Measurements from ENCODE around the gene RPS21. TPM values are rescaled to one million over a fixed set of nuclear protein-coding genes. Genes with fewer than 3 reads are reported as not detected.

Gene RPS21
- total RNA-seq, 1 donor from 2014 or later = 693 TPM

DNA sequence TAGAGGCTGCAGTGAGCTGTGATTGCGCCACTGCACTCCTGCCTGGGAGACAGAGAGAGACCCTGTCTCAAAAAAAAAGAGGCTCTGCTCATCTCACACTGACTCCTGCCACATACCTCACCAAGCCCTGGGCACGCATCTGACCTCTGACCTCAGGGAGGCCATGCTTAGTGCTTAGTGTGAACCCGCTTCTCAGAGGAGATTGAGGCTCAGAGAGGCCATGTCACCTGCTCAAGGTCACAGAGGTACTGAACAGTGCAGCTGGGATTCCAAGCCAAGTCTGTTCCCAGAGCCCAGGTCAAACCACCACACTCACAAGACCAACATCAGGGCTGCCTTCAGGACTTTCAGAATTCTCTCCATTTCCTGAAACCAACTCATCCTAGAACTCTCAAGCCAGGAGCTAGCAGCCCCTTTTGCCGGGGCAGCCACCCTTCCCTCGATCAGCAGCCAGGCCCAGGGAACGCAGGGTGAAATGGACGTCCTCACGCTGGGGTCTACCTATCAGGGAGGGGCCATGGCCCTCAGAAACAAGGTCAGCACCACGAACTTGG lies 17.3 kb downstream of the RPS21 start:
- intact Hi-C loops (cut with micrococcal nuclease) = no loop called here
- DNase-seq (no peak), ATAC-seq (no peak)

DNA sequence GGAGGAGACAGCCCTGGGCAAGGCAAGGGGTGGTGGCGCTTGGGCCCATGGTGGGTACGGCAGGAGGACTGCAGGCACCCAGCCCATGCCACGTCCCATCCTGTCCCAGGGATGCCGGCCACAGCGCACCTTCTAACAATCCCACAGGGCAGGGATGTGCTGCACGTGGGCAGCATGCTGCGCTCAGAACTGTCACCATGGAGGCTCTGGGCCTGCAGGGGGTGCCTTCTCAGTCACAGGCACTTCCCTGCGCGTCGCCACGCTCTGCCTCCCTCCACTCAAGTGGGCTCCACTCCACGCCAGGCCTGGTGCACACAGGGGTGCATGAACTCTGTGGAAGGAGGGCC lies 17.8 kb downstream of the RPS21 start:
- ATAC-seq (no peak), DNase-seq (no peak)
- intact Hi-C loops (cut with micrococcal nuclease) = no loop called here

DNA sequence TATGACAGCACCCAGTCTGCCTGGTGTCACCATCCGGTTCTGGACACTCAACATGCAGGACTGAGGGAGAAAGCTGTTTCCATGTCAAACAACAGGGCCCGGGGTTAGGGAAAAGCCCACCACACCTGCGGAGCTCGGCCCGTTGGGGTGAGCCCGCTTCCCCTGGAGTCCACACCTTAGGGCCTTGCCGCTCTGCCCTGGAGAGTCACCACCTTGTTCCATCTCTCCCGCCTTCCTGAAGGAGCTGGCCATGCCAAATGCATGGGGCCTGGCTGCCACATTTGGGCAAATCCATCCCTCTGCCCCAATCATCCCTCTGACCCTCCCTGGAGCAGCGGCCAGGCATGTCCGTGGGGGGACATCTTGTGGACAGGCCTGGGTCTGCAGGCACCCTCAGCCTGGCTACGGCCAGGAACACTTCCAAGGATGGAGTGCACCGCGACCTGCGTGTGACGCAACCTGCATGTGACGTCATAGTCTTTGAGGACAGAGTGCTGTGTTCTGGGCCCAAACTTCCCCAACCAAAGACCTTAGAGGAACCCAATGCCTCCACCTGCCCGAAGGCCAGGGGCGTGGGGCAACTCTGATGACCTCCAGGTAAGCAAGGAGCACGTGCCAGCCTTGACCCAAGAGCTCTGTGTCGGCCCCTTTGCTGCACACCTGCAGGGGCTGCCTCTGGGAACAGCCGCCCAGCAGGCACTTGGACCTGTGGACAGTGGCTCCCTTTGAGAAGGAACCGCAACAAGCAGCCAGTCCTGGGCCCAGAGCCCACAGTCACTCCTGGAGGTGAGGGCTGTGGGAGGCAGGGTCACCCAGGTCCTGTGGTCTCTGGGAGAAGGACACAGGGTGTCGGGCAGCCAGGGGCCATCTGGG lies 18.4 kb downstream of the RPS21 start:
- peak; percentile 67 for DNase-seq
- peak; percentile 42 for ATAC-seq
- intact Hi-C loops (cut with micrococcal nuclease) = no loop called here

DNA sequence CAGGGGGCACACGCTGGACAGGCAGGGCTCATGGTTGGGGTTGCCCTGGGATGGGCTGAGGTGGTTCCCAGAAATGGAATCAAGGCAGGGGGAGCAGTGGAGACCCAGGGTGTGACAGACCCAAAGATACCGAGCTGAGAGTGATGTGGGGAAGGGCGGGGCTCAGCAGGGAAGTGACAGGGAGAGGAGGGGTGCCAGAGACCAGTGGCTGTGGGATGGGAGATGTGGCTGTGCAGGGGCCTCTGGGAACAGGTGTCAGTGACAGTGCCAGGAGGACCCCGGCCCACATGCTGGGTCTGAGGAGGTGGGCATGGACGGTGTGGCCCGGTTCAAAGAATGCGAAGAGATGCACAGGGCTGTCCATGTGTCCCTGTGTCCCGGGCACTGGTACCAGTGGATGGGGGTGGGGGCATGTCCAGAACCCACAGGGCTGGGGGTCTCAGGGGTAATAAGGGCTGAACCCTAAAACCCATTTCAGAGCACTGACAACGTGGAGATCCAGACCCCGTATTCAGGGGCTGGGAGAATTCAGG lies 19.1 kb downstream of the RPS21 start:
- no peak for DNase-seq
- intact Hi-C loops (cut with micrococcal nuclease) = no loop called here
- peak; percentile 41 for ATAC-seq

DNA sequence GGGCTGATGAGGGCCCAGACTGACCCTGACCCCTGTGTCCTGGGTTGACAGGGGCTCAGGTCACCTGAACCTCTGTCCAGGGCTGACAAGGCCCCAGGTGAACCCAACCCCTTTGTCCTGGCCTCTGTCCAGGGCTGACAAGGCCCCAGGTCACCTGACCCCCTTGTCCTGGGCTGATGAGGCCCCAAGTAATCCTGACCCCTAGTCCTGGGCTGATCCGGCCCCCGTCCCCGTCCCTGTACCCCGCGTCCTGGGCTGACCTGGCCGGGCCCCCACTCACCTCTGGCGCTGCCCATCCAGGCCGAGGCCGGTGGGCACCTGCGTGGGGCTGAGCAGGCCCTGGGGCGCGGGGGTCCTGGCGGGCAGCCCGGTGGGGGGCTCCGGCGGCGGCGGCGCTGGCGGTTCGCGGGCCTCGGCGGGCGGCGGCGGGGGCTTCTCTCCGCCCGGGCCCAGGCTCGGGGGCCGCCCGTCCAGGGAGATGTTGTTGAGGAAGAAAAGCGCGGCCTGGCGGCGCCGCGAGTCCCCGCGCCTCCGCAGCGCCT lies 19.8 kb downstream of the RPS21 start:
- DNase-seq = no peak
- no peak for ATAC-seq
- intact Hi-C loops (cut with micrococcal nuclease) = no loop called here

DNA sequence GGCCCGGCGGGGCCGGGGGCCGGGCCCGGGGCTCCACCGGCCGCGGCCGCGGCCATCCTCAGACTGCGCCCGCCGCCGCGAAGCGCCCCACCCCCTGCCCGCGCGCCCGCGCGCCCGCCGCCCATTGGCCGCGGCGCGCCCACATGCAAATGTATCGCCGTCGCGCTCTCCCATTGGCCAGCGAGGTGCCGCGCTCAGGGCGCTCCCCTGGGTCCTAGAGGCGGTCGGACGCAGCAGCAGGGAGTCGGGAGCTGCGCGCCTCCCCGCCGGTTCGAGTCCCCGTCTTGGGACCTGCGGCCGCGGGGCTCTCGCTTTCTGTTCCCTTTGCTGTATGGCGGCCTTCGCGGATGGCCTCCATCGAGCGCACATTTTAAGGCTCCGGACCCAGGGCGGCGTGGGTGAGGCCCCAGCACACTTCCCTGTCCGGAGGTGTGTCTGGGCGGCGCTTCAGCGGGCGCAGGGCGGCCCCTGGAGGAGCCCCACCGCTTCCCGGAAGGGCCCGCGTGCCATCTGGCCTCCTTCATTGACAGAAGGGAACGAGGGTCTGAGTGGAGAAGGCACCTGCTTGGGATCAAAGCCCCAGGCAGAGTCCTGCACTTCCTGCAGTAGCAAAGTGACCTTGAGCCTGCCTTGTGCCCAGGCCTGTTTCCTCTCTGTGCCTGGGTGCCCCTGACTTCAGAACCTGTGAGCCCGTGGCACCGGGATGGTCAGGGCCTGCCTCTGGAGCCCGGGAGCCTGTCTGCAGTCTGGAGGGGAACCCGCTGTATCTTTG lies 20.5 kb downstream of the RPS21 start, which contains the start of gene CABLES2:
CABLES2 (minus strand) TSS at position 65 of the 772 bp plus-strand sequence; CDS start at position 56, 9 bp downstream.
- intact Hi-C loops (cut with micrococcal nuclease) = no loop called here
- DNase-seq (peak; percentile 97), ATAC-seq (peak; percentile 88)

DNA sequence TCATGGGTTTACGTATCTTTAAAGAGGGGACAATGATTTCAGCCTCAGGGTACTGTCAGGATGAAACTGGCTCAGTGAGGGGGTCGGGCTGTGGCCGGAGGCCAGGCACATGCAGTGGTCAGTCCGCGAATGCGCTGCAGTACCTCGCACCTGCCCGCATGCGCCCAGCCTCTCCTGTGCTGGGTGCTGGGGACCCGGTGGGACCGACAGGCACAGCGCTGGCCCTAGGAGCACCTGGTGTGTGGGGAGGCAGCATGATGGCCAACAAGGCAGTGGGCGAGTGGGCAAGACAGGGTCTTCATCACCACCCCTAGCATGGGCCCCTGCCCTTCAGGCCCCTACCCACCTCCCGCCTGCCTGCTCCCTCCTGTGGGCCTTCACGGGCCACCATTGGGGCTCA lies 21.2 kb downstream of the RPS21 start:
- ATAC-seq = no peak

DNA sequence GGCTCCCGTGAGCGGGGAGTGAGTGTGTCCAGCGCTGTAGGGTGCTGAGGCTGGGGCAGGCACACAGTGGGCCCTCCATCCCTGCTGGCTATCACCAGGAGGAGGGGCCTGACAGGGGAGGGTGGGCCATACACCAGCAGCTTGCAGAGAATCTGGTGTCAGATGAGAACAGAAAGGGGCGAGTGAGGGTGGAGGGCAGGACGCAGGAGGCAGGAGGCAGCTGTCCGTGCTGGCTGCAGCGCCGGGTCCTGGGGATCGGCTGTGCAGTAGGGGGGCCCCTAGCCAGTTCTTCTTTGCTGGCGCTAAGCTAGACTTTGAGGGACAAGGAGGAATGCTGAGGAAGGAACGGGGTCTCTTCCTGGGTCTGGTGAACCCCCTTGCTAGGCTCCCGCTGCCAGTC lies 21.7 kb downstream of the RPS21 start:
- intact Hi-C loops (cut with micrococcal nuclease) = no loop called here
- ATAC-seq (no peak), DNase-seq (no peak)

More for the DNA sequence above, 21.2 kb downstream of the RPS21 start:
- intact Hi-C loops (cut with micrococcal nuclease) = no loop called here
- no peak for DNase-seq

DNA sequence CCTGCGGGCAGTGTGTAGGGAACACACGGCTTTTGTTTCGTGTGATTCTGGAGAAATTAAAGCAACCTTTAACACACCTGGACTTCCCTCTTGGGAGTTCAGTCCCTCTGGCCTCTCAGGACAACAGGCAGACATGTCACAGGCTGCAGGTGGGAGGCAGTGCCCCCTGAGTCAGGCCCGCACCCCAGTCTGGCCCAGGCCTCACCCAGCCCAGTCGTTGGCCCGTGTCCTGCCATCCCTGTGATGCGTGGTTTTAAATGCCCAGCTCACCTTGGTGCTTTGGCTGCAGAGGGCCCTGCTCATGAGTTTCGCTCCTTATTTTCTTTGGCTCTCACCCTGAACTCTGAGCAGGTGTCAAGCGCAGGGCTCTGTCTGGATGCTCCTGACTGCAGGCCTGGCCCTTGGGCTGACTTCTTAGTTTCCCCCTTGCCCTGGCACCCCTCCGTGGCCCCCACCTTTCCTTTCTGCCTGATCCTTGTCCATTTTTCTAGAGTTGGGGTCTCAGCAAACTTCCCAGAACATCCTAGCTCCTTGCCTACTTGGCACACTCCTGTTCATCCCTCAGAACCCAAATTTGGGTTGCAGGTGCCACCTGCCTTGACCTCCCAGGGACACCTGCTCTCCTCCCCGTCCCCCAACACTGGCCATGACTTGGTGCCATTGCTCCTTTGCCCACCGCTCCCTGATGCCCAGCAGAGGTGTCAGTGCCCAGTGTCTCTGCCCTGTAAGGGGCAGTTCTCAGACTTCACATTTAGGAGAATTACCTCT lies 22.4 kb downstream of the RPS21 start:
- ATAC-seq (no peak), DNase-seq (no peak)
- intact Hi-C loops (cut with micrococcal nuclease) = no loop called here

DNA sequence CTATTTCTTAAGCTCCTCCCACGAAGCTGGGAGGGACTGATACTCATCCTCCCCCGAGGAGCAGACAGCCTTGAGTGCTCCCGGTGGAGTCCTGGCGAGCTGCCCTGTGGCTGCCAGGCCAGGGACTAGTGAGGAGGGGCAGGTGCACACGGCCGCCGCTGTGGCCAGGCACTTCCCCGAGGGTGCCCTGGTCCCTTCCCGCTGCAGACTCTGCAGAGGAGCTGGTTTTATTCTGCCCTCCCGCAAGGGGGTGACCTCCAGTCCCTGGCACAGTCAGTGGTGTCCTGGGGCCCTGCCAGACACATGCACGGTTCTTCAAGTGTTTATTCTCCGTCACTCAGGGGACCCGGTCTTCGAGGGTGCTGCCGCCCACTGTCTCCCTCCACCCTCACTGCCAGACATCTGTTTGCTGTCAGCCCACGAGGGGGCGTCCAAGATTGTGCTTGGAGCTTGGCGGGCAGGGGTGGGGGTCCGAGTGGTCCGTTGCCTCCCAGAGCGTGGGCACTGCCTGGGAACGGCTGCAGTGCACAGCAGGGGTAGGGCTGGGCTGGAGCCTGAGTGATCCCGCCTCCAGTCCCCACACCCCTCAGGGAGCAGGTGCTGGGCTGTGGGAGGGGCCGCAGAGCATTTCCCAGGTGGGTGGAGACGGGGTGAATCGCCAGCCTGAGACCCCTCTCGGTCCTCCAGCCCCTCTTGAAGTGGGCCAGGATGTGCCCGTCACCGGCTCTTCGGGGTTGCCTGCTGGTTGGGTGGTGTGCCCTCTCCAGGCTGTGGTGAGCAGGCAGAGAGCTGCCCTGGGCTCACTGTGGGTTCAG lies 23.2 kb downstream of the RPS21 start:
- DNase-seq (peak; percentile 72), ATAC-seq (peak; percentile 37)
- intact Hi-C loops (cut with micrococcal nuclease) = no loop called here

DNA sequence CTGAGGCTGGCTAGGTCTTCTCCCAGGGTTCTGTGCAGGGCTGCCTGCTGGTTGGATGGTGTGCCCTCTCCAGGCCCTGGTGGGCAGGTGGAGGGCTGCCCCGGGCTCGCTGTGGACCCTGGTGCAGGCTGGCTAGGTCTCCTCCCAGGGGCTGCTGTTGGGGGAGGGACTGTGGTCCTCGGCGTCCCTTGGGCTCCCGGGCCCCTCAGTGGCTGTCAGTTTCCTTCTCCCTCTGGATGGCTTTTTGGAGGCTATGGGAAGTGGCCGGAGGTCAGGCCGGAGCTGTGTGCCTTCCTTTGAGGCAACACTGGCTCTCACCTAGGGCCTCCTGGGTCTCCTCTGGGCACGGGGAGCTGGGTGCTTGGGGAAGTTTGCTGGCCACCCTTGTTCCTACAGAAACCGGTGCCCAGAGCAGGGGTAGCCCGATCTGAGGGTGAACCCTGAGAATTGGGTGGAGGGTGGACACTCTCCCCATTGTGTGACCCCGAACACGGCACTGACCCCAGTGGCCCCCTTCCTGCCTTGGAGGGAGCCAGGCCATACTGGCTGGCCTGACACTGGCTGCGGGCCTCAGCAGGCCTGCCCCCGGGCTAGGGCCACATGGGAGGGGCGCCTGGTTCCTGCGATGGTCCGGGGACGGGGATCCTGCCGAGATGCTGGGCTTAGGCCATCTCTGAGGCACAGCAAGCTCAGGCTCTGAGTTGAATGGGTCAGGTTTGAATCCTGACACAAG lies 24.0 kb downstream of the RPS21 start:
- ATAC-seq (no peak), DNase-seq (no peak)
- intact Hi-C loops (cut with micrococcal nuclease) = no loop called here

DNA sequence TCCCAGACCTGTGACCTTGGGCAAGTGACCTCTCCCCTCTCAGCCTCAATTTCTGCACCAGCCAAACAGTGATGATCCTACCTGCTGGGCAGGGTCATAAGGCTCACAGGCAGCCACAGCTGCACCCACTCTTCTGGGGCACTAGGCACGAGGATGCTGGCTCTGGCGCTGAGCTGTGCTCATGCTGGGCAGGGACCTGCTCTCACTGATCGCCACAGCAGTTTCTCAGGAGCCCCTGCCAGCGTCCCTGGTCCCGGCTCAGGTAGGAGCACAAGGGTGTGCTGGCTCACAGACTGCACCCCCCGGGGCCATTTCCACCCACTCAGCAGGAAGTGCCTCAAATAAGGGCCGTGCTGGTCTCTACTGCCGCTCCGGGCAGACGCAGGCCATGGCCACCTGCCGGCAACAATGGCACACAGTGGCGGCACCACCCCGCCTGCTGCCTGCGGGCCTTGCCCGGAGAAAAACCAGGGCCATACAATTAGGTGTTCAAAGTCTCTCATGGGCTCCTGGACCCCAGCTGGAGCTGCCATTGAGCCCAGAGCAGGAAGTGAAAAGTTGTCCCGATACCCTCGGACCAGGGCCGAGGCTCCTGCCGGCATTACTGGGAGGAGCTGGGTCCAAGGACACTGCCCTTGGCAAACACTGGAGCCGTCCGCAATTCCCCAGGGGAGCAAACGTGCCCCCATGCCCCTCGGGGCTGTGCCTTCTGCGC lies 24.7 kb downstream of the RPS21 start:
- ATAC-seq (no peak), DNase-seq (no peak)
- intact Hi-C loops (cut with micrococcal nuclease) = no loop called here

DNA sequence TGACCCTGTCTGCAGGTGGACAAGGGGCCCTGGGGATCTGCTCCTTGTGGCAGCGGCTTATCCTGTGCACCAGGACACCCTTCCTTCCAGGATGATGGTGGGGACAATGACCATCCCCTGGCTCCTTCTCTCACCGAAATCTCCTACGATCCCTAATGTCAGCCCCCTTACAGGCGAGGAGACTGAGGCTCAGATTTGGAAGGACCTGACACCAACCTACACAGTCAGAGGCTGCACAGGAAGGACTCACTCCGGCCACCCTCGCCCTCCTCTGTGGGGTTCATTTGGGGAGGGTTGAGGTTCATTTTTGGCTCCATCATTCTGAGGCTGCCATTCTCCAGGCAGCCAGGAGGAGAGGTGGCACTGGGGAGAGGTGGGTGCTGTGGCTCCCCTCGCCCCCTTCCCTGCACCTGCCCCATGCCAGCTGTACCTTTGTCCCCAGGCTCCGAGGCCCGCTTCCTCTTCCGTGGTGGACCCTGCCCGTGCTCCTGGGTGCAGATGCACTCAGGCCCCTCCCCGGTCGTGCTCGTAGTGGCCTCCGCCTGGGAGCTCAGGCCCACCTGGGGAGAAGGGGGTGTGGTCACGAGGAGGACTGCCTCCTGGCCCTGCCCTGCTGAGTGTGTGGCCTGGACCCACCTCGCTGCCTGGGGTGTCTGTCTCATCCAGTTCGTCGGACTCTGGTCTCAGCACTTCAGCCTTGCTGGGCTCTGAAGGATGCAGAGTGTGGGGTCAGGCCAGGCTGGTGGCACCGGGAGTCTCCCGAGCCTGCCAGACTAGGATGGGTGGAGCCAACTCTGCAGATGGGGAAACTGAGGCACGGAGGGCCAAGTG lies 25.5 kb downstream of the RPS21 start:
- intact Hi-C loops (cut with micrococcal nuclease) = no loop called here
- DNase-seq = no peak
- ATAC-seq = no peak

DNA sequence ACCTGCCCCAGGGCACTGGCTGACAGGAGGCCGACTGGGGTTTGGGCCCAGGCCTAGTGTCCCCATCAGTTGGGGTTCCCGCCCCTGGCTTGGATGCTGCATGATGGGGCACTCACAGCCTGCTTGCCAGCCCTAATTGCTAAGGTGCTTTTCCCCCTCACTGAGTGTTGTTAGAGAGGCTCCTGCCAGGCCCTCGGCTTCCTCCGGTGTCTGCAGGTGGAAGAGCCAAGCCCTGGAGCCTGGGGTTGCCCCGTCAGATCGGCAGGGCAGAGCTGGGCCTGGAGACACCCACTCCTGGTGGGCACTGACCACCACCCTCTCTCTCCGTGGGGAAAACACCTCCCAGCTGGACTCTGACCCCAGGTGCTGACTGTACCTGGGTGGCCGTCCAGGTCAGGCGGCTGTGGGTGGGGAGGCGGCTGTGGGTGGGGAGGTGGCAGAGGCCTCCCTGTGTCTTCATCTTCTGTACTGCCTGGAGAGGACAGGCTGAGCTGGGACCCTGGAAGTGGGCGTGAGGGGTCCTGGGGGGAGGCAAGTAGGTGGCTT lies 26.2 kb downstream of the RPS21 start:
- no peak for DNase-seq
- intact Hi-C loops (cut with micrococcal nuclease) = no loop called here
- no peak for ATAC-seq

DNA sequence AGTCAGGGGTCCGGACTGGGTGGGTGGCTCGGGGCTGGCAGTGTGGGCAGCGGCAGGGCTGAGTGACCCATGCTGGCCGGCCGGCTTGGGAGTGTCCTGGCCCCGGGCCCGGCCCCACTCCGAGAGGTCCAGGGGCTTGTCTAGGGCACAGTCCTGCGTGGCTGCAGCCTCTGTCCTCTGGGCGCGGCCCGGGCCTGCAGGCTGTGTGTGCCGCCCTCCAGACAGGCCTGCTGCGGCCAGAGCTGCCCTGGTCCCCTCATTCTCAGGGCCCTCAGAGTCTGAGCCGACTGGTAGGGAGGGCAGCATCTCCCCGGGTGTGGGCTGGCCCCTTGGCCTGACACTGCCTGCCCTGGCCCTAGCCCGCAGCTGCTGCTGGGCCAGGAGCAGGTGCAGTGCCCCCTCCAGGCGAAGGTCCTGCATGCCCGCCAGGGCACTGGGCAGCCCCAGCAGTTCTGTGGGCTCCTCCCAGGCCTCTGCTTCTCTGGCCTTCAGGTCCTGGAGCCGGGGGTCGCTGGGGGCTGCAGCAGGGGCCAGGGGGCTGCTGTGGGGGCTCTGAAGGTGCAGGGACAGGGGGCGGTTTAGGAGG lies 27.1 kb downstream of the RPS21 start:
- no peak for DNase-seq
- ATAC-seq = no peak
- intact Hi-C loops (cut with micrococcal nuclease) = no loop called here

All from left ventricle myocardium superior (tissue), 1 donor.